Left cardiac atrium (tissue), 4 donors: Measurements from ENCODE around the gene ACSS2. TPM values are rescaled to one million over a fixed set of nuclear protein-coding genes. Genes with fewer than 3 reads are reported as not detected.
"Not testable (repeated sequence)": the region's sequence is repeated elsewhere in the genome, so short reads cannot be mapped to it uniquely, and the experiment has no call there.

ENCODE experiments used
- ATAC-seq, 2 donors: fragments of 200-7000 bp; cut with Tn5 transposase; one replicate each; pipeline ENCODE4 v1.9.1; 2020; ENCODE audit warnings: mild to moderate bottlenecking in 2 of 2, moderate library complexity in 2 of 2
- DNase-seq: peaks from one replicate; pipeline ENCODE4 v3.0.0-alpha.2; 2020
- intact Hi-C, 2 donors: fragments of 100-400 bp; cut with DNase I; formaldehyde crosslinking; loops; one replicate each; pipeline versions ENCODE4 v1.14.1 to v1.15.1; 2022 to 2023
- total RNA-seq, 2 donors: library from RNA; stranded (reverse); fragmentation: NEBNext Ultra II Directional; extraction: Animal tissue kit (Norgen Biotek cat#: 25700); gene quantifications; one replicate each; pipeline ENCODE4 v1.2.1, GENCODE V29; 2021
- donor health status: DM: no; HTN: yes; CAD: no.
- donor health status: DM: no; HTN: yes; CAD: no; lungs with severe emphysema.
- donor health status: DM: yes; HTN: yes; CAD: no.
- donor health status: Dilated cardiomyopathy.

ACSS2 gene
- total RNA-seq, 2 donors from 2014 or later, result 80.8 to 118 TPM

- intact Hi-C loops, result loop anchor here (5.0 to 10.0 kb wide), 2 partner anchors 85 to 223 kb away; partner anchors contain the start of genes TRPC4AP (in 2 of the 2), GSS (in 1 of the 2) and MYH7B (in 1 of the 2)
- no peak for ATAC-seq
- DNase-seq, result no peak
Observed at GRCh38 chr20:34871966-34872621, 4.3 kb upstream of the ACSS2 start.

- intact Hi-C loops, result loop anchor here (5.0 to 10.0 kb wide), 2 partner anchors 85 to 222 kb away; partner anchors contain the start of genes TRPC4AP (in 2 of the 2), GSS (in 1 of the 2) and MYH7B (in 1 of the 2)
- peak; percentile 63 to 66 for ATAC-seq
- DNase-seq, result peak; percentile 84
Observed at GRCh38 chr20:34872622-34873224, 3.7 kb upstream of the ACSS2 start, which contains the start of gene GGT7. TSS of gene GGT7 (minus strand) at chr20:34872856. CDS start at chr20:34872815, 41 bp downstream.

GRCh38 chr20:34873583-34874093 is 2.8 kb upstream of the ACSS2 start:
- DNase-seq (no peak), ATAC-seq (no peak)
- intact Hi-C loops, result loop anchor here (2.0 to 10.0 kb wide), 3 partner anchors 81 to 221 kb away; partner anchors contain the start of genes GSS (in 2 of the 2), MYH7B (in 2 of the 2) and TRPC4AP (in 2 of the 2)

- DNase-seq (peak; percentile 77), ATAC-seq (peak; percentile 40 to 56)
- intact Hi-C loops, result loop anchor here (2.0 to 10.0 kb wide), 3 partner anchors 81 to 221 kb away; partner anchors contain the start of genes GSS (in 2 of the 2), MYH7B (in 2 of the 2) and TRPC4AP (in 2 of the 2)
Observed at GRCh38 chr20:34874094-34874654, 2.2 kb upstream of the ACSS2 start.

GRCh38 chr20:34875642-34876405 is 588 bp upstream of the ACSS2 start:
- ATAC-seq (peak; percentile 89 to 93), DNase-seq (peak; percentile 99)
- intact Hi-C loops, result loop anchor here (2.0 to 10.0 kb wide), 2 partner anchors 79 to 219 kb away; partner anchors contain the start of genes TRPC4AP (in 2 of the 2), GSS (in 1 of the 2) and MYH7B (in 1 of the 2)

GRCh38 chr20:34880215-34880850 is 3.9 kb downstream of the ACSS2 start:
- DNase-seq, result no peak
- no peak for ATAC-seq
- intact Hi-C loops, result no loop called here

- ATAC-seq, DNase-seq, intact Hi-C loops: not testable (repeated sequence)
Observed at GRCh38 chr20:34880971-34881370, 4.6 kb downstream of the ACSS2 start.

GRCh38 chr20:34881689-34882088 is 5.3 kb downstream of the ACSS2 start:
- intact Hi-C loops, result no loop called here
- no peak for DNase-seq
- ATAC-seq, result no peak

GRCh38 chr20:34883087-34883688 is 6.8 kb downstream of the ACSS2 start:
- ATAC-seq (no peak), DNase-seq (no peak)
- intact Hi-C loops, result no loop called here

GRCh38 chr20:34883809-34884208 is 7.4 kb downstream of the ACSS2 start:
- intact Hi-C loops, result no loop called here
- no peak for ATAC-seq
- no peak for DNase-seq

- no peak for DNase-seq
- no peak for ATAC-seq
- intact Hi-C loops, result no loop called here
Observed at GRCh38 chr20:34884260-34884659, 7.8 kb downstream of the ACSS2 start.

- no peak for ATAC-seq
- intact Hi-C loops, result no loop called here
- DNase-seq, result no peak
Observed at GRCh38 chr20:34886122-34886521, 9.7 kb downstream of the ACSS2 start.

GRCh38 chr20:34887023-34887422 is 10.6 kb downstream of the ACSS2 start:
- ATAC-seq (no peak), DNase-seq (no peak)
- intact Hi-C loops, result no loop called here

- intact Hi-C loops, result no loop called here
- no peak for ATAC-seq
- no peak for DNase-seq
Observed at GRCh38 chr20:34888468-34888867, 12.1 kb downstream of the ACSS2 start.

- intact Hi-C loops, result no loop called here
- DNase-seq, result no peak
- peak in 1 of 2 donors; percentile 78 for ATAC-seq
Observed at GRCh38 chr20:34891166-34892062, 15.0 kb downstream of the ACSS2 start.

GRCh38 chr20:34892671-34893070 is 16.3 kb downstream of the ACSS2 start:
- DNase-seq (no peak), ATAC-seq (no peak)
- intact Hi-C loops, result no loop called here

GRCh38 chr20:34894723-34895122 is 18.3 kb downstream of the ACSS2 start:
- intact Hi-C loops, result no loop called here
- DNase-seq (no peak), ATAC-seq (no peak)
